Activated naive CD4-positive, alpha-beta T cell (primary cell): ENCODE results near the gene ASXL1.

Experiments
- DNase-seq, 4 experiments: peaks; one replicate each; lab custom pipeline; 2025; lab: John Stamatoyannopoulos, UW

Gene ASXL1

GRCh38 chr20:32453467-32454163 is 95.5 kb downstream of the ASXL1 start:
- no peak for DNase-seq

GRCh38 chr20:32454164-32455145 is 96.3 kb downstream of the ASXL1 start:
- DNase-seq: no peak

- no peak for DNase-seq
Measured at GRCh38 chr20:32455171-32455900, 97.2 kb downstream of the ASXL1 start.

DNA sequence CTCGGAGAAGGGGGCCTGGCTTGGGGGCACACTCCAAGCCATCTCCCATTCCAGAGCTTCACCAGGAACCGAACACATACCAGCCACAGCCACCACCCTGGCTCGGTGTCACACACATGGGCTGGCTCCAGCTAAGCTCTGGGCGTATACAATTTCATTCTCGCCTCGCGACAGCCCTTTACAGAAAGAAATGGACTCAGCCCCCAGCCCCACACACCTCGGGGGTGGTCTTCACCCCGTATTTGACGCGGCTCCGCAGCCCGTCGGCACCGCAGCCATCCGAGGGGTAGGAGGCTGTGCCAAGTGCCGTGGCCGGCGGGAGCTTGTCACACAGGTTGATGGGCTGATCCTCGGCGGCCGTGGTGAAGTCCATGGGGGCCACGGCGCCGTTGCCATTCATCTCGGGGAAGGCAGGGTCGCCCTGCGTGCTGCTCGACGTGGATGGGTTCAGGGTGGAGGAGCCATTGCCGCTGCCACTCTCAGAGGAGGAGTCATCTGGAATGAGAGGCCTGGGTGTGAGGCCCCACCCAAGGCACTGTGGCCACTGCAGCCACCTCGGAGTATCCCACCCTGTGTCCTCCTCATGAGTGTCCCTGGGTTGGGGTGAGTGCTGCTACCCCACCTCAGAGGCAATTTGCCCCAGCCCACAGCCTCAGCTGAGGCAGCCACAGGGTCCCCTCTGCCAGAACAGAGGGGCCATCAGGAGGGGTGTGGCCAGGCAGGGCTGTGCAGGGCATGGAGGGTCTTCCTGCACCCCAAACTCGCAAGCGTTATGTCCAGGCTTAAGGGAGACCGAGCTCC is 98.0 kb downstream of the ASXL1 start:
- DNase-seq: no peak

DNA sequence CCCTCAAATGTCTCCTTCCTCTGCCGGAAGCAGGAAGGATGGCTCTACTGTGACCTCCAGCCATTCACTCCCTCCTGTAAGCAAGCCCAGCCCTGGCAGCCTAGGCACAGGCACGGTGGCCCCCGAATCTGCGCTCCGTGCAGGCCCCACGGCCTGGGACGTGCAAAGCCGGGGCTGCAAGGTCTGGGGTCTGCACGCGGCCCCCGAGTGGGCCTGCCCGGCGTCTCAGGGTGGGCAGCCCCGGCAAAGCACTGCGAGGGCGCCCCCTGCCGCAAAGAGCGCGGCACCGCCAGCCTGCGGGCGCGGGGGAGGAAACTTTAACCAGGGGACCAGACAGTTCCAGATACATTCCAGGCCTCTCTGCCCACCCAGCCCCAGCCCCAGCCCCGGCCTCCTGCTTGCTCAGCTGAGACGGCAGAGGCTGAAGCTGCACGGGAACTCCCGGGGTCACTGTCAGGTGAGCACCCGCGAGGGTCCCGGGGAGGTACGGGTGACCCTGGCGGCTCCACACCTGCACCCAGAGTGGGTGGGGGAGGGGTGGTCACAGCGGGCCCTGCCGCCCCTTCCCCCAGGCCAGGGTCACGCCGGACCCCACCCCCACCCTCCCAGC is 98.8 kb downstream of the ASXL1 start:
- DNase-seq: peak in 1 of 4 experiments; percentile 11

DNA sequence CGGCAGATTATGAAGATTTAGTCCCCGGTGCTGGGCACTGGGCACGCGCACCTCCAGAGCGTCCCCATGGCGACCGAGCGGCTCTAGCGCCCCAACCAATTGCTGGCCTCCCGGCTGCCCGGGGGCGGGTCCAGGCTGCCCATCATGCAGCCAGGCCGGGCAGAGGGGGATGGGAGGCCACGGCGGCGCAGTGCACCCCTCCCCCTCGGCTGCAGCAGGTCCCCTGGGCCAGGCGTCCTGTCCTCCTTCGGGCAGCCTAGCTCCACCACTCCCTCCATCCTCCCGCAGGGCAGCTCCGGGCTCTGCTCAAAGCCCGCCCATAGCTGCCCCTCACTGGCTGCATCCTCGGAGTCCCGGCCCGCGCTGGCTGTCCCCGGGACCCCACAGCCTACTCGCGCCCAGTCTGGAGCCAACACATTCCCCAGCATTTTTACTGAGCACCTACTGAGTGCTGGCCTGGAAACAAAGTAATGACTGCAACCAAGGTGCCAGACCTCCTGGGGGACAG is 99.4 kb downstream of the ASXL1 start:
- no peak for DNase-seq

- DNase-seq: no peak
Measured at GRCh38 chr20:32458061-32458836, 100.1 kb downstream of the ASXL1 start.

GRCh38 chr20:32458837-32459220 is 100.7 kb downstream of the ASXL1 start:
- no peak for DNase-seq

DNA sequence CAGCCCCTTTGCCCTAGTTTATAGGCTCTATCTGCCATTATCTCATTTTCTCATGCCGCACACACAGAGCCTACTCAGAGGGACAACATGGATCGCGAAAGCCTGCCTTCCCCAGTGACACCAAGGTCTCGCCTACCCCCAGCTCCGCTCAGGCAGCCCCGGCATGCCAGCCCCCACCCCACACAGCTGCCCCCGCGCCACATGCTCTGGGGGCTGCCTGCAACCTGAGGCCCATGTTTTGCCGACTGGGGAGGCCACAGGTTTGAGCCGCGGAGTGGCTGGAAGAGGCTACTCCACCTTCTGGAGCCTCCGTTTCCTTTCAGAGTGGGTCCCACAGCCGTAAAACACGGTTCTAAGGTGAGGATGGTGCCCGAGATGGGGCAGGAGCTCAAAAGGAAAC is 102.1 kb downstream of the ASXL1 start:
- no peak for DNase-seq

DNA sequence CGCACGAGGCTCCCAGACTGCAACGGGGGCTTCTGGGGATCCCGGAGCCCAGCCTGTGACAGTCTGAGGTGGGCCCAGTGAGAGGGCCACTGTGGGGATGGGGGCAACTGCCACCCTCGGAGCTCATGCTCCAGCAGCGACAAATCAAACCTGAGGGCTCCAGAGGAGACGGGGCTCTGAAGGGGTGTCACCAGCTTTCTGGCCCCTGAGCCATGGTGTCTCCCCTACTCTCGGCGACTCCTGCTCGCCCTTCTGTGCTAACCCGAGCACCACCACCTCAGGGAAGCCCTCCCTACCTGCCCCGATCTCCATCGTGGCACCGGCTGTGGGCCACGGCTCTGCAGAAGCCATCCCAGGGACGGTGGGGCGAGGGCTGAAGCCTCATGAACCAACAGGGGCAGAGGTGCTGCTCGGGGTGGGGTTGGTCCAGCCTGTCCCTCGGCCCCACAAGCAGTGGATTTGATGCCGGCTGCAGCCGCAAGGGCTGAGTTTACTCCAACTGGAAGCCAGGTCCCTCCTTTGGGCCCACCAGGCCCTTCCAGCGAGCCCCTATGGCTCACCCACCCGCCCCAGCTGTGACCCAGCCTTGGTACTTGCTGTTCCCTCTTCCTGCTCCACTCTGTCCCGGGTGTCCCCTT is 102.7 kb downstream of the ASXL1 start:
- no peak for DNase-seq

DNA sequence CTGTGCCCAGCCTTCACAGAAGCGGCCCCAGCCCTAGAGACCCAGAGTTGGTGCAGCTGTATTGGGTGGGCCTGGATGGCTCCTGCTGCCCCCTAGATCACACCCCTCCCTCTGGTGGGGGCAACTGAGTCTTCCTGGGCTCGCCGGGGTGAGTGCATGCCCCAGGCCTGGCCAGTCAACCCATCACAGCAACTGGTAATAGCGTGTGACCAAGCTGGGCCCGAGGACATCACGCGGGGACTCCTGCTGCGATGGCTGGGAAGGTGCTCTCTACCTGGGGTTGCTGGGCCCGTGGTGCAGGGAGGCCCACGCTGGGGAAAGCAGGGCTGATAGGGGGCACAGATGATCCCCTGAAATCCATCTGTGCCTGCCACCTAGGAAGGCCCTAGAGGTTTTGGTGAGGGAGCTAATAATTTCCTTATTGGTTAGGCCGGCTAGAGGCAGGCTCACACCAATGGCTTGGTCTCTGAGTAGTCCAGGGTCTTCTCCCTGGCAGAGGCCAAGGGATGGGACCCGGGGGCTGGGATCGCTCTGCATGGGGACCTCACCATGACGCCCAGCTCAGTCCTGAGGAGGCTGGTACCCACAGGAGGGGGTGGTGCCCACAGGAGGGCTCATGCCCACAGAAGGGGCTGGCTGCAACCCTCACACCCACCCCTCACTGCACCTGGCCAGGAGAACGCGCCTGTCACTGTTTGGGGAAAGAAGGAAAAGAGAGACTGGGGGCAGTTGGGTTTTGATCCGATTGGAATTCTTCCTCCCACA is 103.9 kb downstream of the ASXL1 start:
- DNase-seq: no peak

DNA sequence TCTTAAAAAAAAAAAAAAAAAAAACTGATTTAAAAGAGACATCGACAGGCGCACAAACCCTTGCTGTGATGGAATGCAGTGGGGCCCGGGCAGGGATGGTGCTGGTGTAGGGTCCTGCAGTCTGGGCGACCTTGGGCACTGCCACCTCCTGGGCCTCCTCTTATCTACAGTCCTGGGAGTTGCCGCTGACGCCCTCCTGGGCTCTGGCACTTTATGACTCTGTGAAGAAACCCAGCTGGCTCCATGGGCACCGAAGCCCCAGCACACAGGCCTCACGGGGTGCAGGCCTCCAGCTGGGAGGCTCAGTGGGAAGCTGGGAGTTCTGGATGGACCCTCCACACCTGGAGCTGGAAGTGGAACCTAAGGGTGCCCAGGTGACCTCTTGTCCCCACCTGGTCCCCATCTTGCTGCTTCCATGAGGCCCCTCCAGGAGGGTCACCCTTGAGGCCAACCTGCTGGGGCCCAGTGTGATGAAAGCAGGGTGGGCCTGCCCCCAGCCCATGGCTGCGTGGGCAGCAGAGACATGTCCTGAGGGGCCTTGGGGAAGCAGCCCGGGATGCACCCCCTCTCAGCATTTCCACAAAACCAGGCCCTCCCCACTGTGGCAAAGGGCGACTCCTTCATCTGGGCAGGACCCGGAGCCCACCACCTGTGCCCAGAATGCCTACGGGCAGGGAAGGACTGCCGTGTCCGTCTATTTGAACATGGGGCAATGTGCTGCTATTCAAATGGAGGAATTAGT is 104.9 kb downstream of the ASXL1 start:
- no peak for DNase-seq

DNA sequence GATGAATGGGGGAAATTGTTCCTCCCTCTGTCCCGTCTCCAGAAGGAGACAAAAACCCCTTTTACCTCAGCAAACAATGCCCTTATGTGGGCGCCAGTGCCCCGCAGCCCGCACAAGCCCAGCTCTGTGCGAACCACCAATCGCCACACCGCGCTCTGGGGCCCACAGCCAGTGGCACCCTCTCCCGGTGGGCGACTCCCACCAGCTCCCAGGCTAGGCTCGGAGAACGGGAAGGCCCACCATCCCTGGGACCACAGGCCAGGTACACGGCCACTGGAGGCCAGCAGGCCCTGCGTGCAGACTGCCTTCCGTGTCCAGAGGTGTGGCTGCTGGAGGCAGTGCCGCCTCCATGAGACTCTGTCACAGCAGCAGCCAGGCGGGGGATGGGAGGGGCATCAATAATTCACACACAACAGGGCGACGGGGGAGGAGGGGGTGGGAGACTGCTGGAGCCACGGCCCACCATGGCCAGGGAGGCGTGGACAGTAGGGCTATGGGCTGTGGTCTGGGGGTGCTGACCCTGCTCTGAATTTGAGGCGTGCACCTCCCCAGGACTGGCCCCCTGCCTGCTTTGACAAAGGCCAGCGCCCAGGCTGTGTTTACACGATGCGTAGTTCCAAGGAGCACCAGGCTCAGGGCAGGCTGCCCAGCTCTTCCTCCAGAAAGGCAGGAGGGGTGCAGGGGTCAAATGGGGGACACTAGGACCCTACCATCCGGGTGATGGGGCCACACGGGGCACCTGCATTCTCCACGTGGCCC is 105.7 kb downstream of the ASXL1 start:
- no peak for DNase-seq

- DNase-seq: no peak
Measured at GRCh38 chr20:32464401-32465091, 106.4 kb downstream of the ASXL1 start.

DNA sequence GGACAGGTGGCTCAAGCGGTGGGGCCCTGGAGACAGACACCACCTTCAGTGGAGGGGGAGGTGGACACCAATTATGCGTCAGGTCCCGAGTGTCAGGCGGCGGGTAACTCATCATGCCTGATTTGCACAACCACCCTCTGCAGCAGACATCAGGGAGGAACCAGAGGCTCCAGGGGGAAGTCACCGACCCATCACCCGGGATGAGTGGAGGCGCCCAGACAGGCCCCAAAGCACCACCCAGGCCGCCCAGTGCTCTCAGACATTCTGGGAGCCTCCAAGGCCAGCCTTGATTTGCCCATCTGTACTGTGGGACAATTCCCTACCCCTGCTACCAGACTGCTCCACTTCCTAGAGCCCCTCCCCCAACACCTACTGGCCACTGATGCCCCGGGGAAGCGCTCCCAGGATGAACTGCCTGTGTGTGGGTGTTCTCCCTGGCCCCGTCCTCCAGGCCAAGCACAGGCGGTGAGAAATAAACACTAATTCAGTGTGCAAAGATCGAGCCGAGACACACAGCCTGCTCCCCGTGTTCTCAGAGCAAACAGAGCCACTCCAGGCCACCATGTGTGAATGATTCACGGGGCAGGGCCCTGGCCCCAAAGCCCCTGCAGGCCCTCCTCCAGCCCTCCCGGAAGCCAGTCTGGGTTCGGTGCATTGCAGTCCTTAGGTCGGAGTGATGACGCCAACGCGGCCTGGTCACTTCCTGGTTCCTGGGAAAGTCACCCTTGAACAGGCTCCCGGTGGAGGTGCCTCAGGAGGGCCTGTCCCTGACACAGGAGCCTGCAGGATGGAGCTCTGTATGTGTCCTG is 107.2 kb downstream of the ASXL1 start:
- DNase-seq: no peak
